CD4-positive, alpha-beta T cell treated with Interleukin-6 at 100 ng/mL for 8 hours (primary cell): ENCODE data around the gene ZFP36L1.

Experiments
- DNase-seq: peaks from one replicate; pipeline ENCODE4 v3.0.0-alpha.2; 2020; ENCODE audit warnings: mixed read lengths, low spot score

Gene ZFP36L1

DNA sequence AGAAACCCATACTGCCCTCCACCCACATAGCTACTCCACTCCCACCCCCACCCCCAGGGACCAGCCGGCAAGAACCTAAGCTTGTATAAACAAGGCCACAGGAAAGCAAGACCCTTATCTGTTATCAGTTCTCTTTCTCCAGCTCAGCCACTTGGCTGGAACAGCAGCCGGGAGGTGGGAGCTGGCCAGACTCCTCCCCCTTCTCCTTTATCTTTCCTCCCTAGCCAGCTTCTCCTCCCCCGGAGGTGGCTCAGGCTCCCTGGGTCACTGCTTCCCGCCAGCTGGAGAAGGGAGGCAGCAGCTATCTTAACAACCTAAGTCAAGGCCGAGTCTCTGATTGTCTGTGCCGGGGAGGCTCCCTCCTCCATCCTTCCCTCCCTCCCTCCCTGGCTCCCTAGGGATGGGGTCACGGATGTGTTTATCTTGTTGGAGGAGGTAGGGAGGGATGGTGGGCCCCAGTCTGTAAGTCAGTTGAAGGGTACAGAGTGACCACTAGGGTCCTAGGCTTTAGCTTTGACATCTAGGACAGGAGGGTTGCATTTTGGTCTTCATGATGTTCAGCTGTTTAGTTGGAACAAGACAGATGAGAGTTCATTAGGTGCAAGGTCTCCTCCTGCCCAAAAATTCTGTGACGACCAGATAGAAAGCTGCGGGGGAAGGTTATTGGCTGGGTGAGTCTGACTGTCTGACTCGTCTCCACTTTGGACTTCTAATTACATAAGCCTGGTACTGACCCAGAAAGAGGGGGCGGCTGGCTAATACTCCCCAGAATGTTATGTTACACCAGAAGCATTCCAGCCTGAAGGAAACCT is 29.7 kb downstream of the ZFP36L1 start:
- no peak for DNase-seq

DNA sequence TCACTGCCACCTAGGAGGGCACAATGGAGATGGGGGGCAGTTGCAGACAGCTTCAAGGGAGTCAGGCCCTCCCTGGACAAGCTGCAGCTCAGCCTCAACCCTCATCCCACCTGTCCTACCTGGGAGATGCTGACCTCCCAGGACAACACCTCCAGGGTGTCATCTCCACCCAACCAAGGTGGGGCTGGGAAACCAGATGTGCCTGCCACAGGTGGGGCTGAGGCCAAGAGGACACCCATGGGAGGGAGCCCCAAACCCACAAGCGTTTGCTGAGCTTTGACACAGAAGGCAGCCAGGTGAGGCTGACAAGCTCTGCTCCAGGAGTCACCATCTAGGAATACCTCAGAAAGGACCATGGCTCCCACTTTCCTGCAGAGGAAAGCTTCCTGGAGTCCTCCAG is 31.5 kb downstream of the ZFP36L1 start:
- no peak for DNase-seq

DNA sequence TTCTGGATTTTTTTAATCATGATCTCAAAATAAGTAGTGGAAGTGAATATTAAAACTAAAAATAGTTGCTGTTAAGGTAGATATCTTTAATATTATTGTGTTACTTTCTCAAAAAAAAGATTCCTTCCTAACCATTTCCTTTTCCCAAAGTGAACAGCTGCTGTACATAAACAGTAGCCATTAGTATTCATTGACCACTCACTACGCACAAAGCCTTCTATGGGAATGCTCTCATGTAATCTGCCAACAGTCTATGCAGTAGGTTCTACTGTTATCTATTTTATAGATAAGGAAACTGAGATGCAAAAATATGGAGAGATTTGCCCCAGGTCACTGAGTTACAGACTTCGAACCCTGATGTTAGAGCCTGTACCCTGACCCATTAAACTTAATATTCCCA is 32.1 kb downstream of the ZFP36L1 start:
- DNase-seq, result no peak

DNA sequence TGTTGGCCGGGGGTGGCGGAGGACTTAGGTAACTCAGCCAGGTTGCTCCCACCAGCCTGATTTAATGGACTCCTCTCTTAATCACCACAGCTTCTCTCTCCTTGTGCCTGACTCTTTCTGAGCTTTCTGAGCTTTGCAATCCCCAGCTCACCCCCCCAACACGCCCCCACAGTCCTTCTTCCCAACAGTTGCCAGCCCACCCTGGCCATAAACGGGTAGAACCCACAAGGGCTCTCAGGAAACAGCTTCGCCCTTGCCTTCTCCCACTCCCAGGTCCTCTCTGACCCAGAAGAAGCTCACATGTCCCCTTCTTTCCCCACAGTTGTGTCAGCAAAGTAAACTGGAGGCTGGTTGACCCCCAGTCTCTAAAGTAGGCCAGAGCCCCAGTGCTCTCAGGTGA is 32.9 kb downstream of the ZFP36L1 start:
- no peak for DNase-seq

DNA sequence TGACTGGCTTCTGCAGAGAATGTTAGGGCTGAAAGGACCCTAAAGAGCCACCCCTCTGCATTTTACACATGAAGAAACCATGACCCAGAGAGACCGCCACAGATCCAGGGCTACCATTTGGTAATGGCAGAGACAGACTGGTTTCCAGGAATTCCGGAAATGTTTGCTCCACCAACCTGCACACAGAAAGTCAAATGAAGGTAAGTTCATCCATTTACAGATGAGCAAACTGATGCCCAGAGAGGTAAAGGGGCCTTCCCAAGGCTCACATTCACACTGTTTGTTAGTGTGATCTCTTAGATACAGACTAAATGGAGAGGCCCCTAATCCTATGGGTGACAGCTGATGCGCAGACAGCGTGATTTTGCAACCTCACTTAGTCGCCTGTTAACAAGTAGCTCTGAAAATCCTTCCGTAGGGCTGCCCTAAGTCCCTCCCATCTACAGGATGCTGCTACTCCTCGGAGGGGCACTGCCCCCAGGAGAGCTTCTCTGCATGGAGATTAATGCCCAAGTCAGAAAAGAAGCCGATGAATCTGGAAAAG is 33.8 kb downstream of the ZFP36L1 start:
- no peak for DNase-seq

DNA sequence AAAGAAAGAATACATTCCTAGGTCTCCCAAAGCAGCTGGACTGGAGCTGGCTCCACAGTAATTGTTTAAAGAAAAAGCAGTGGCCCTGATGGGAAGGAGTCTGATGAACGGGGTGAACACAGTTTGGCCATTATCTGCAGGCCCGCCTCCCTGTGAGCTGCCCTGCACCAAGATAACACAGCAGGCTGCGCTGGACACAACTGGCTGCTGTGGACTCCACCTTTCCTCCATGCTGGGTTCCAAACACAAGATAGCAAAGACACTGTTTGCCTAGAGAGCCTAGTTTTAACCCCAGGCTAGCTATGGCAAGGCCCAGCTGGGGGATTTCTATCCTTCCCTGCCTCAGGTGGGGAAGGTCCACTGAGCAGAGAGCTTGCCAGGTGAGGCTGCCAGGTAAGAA is 34.6 kb downstream of the ZFP36L1 start:
- DNase-seq, result no peak

DNA sequence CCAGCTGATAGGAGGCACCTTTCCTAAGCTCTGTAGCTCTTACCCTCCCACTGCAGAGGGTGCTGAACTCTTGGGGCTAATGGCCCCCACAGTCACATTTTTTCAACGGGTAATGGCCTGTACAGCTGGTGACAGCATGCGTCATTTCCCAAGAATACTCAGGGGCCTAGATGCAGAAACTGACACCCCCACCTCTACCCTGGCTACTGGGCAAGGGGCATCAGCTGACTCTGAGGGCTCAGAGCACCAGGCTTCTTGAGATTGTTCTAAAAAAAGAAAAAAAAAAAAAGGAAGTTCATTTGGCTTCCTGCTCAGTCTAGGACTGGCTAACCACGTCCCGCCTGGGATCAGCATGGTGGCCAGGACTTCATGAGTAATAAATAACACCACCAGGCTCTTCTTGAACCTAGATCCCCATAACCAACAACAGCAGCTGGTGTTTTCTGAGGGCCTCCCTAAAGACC is 35.2 kb downstream of the ZFP36L1 start:
- DNase-seq, result no peak

DNA sequence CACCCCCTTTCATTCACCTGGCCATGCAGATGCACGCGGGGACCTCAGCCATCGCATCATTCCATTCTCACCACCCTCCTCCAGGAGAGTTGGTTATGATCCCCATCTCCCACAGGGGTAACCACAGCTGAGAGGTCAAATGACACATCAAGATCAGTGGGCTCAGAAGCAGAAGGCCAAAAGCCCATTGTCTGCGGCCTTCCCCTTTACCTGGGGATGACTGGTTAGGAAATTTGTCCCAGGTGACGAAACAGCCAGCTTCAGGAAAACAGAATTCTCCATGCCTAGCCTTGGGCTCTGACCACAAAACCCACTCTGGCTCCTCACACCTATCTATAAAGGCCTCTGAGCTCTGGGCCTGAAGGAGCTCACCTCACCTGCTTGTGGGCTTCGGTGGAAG is 36.1 kb downstream of the ZFP36L1 start:
- DNase-seq, result no peak

DNA sequence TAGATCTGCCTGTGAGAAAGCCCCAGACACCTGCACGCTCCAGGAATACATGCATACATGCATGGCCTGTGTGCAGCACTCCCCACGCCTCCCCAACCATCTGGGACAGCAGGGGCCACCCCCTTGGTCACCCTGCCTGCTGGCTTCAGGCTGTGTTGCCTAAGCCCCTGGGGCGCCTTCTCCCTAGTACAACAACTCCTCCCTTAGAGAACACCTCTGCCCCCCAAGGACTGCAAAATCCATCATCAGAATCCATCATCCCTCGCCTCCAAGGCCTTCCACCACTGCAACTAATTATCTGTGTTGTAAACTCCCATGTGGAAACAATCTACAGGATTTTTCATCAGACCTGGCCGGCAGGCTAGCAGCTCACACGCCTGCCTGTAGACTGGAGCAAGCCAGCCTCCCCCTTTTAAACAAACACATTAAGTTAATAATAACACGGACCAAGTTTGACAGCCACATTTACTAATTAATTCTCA is 36.8 kb downstream of the ZFP36L1 start:
- no peak for DNase-seq

DNA sequence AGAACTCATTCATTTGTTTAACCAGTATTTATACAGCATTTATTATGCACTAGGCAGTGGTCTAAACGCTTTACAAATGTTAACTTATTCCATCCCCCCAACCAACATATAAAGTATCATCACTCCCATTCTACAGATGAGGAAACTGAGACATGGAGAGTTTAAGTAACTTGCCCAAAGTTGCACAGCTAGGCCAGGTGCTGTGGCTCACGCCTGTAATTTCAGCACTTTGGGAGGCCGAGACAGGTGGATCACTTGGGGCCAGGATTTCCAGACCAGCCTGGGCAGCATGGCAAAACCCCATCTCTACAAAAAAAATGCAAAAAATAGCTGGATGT is 37.9 kb downstream of the ZFP36L1 start:
- DNase-seq, result no peak

DNA sequence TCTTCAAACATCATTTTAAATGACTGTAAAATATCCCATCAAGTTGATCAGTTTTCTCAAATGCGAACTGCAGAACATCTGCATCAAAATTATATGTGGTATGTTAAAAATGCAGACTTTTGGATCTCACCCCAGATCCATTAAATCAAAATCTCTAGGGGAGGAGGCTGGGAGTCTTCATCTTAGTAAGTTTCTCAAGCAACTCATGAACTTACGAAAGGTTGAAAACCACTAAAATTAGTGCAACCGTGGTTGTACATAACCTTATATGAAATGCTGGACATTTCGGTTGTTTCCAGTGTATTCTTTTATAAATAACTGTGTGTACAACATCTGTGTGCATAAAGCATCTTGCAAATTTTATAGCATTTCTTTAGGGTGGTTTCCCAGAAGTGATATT is 39.2 kb downstream of the ZFP36L1 start:
- no peak for DNase-seq

DNA sequence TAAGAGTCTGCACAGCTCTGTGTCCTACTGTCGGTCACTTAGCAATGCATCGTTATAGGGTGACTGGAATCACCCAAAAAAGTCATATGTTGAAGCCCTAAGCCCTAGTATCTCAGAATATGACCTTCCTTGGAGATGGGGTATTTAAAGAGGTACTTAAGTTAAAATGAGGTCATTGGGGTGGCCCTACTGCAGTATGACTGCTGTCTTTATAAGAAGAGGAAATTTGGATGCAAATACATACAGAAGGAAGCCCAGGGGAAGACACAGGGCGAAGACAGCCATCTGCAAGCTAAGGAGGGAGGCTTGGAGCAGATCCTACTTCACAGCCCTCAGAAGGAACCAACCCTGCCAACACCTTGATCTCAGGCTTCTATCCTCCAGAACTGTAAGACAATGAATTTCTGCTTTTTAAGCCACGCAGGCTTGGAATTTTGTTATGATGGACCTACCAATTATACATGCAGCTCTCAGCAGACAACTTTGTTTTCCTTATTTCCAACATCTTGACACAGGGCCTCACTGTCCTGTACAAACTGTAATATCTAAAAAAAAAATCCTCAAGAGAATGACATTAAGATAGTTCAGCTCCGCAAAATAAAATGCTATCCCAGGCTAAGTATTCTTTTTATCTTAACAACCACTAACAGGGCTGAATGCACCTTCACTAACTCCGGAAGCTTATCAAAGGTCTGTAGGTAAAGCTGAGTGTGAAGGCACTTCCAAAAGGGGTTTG is 40.4 kb downstream of the ZFP36L1 start:
- DNase-seq, result no peak

DNA sequence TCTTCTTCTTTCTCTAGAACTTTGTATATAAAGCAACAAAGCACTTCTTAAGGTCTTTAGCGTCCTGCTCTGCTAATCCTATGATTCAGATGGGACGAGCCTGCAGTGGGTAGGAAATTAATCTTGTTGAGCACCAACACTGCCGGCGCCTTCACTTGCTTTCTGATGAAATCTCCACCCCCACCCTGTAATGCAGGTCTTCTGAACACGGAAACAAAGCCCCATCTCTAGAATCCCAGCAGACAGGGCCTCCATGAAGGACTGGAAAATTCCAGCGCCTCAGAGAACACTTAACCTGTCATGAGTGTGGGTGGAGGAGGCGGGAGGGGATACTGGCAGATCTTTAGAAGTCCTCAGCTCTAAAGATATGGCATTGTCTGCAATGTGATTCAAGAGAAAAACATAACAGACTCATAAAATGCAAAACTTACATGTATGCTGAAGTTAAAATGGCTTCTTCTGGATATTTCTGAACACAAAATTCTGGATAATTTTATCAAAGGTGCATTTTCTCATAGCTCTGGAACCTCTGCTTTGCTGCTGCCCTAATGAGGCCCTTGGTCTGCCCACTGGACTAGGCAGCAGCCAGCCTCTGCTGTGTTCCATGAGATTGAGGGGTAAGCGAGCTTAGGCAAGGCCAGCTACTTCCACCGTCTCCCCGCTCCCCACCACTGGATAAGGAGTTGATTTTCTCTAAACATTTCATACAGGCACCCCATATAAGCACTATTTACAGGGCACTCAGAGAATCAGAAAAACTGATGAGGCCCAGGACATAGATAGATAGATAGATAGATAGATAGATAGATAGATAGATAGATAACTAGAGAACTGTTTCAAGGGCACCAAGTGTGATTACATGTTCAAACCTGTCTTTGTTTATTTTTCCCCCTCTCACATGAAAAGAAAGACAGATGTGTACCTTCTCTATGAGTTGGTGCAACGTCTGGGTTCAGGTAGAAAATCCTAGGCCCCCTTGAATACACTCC is 43.1 kb downstream of the ZFP36L1 start:
- no peak for DNase-seq

DNA sequence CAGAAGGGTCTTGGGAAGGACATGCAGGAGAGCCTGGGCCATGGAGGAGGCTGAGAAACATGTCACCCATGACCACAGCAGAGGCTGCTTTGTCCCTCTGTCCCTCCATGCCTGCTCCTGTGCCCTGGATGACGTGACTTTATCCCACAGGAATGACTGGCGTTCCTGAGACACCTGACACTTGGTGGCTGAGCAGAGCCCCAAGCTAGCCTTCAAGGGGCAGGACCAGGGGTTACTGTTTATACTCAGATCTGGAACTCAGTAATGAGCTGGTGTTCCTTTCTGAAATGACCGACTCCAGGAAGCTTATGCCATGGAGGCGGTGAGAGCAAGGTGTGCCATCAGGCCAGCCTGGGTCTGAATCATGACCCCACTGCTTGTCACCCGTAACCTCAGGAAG is 44.2 kb downstream of the ZFP36L1 start:
- no peak for DNase-seq

DNA sequence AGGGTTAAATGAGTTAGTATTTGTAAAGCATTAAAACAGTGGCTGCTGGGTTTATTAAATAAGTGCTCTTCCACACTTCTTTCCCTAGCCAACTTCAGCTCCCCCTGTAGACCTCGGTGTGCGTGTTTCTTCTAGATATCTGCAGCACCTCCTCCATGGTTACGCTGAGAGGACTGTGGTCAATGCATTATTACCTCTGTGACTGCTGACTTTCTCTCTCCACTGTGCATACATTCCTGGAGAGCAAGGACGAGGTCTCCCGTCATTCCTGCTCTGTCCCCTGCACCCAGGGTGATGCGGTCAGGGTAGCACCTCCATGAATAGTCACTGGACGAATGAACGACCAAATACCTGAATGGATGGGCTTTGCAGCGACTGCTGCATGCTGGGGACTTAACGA is 44.6 kb downstream of the ZFP36L1 start:
- no peak for DNase-seq

DNA sequence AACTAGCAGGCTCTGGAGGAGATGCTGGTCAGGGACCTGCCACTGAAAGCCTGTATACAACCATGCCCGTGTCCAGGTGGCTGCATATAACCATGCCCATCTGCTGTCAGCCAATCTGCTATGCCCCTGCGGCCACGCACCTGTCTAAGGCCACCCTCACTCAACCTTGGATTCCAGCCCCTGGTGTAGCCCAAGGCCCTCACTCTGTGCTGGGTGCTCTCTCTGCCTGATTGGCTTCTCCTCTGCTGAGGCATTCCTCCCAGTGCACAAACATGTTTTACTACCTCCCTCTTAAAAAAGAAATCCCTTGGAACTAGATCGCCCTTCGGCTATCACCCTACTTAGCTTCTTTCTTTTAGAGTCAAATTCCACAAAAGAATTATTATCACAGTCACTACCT is 45.5 kb downstream of the ZFP36L1 start:
- no peak for DNase-seq

DNA sequence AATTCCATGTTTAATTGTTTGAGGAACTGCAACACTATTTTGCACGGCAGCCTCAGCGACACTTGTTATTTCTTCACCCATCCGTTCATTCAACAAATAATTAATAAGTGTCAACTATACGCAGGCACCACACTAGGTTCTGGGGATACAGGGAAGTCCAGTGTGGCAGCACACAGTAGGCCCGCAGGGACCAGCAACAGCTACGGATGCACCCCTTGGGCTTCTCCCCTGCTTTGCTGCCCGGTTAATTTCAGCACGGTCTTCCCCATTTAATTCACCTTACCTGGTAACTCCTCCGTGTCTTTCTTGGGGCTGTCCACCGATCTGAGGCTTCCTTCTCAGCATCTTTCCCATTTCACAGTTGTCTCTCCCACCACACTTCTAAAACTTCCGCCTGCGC is 48.3 kb downstream of the ZFP36L1 start:
- DNase-seq, result no peak

DNA sequence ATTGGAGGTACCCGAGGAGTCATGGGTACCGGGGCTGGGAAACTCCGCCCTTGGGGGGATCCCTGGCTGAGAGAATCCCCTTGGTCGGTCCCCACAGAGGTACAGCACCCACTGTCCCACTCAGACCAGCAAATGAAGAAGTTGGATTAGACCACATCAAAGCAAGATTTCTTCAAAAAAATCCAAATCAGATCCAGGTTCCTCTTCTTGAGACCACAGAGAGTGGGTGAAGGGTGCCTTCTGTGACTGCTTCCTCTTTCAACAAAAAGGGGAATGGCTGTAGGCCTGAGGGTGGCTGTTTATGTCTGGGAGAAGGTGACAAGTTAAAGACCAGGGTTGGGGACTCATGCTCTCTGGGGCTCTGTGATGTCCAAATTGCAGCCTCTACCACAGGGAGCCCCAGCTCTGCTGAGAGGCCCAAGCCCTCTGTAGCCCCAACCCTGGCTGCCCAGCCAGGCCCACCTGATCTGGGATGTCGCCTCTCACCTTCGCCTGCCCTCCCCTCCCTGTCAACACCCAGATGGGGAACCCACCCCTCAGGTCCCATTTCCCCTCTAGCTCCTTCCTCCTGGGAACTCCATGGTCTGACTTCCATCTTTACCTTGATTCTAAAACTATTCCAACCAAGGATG is 50.9 kb downstream of the ZFP36L1 start:
- peak; percentile 3 for DNase-seq

DNA sequence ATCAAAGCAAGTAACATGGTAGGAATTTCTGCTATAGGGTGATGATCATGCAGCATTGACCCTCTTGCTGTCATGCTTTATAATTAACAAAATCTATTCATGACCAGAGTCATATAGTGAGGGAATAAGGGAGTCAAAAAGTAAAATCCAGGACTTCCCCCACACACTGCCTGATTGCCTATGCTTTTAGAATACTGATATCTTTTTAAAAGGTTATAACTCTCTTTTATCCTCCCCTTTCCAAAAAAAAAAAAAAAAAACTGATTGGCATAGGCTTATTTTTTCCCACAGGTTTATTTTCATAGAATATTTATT is 51.4 kb downstream of the ZFP36L1 start:
- no peak for DNase-seq

DNA sequence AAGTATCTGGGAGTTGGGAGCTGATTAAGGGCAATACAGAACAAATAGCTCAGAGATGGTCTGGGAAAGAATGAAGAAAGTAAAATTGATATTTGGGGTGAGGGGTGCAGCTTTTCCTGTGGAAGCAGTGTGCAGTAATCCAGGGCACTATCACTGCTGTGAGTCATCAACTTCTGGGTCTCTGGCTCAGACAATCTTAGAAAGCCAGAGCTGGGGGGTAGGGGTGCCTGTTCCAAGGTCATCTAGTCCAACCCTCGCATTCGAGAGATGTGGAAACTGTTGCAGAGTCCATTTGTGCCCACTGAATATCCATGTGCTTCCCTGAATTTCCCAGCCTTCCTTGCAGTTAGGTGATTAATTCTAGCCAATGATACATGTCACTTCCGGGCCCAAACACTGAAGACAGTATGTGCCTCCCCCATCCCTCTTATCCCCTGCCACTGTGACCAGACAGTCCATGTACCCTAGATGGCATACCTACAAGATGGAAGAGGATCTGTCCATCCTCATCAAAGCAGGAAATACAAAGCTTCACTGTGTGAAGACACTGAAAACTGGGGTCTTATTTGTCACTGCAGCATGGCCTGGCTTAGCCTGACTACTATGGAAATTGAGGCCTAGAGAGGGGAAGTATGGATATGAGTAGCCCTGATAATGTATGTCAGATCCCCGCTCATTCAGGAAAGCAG is 51.9 kb downstream of the ZFP36L1 start:
- no peak for DNase-seq

DNA sequence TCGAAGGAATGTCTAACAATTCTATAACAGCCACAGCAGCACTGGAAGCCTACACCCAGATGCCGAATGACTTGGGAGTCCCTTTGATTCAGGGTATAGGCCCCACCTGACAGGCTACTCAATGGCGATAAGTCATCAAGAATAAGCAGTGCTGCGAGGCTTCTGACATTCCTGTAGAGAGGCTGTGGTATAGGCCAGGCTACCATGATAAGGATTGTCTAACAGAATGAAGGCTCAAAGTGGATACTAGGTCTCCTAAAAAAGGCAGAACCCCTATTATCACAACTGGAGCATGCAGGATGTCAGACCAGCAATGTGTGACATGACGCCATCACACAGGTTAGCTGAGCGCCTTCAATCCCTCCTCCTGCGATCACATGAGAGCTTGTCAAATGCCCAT is 53.2 kb downstream of the ZFP36L1 start:
- no peak for DNase-seq
